HCT116 (cell line): Measurements from ENCODE around the gene HPCAL1.
A peak's percentile ranks its signal among the peaks of the same experiment; 100 is the strongest.

Source experiments
- CEBPB ChIP-seq: IDR thresholded peaks from 2 replicates; pipeline ENCODE4 v1.6.1; 2012; ENCODE audit warnings: low read depth
- CTCF ChIP-seq, 3 experiments: fragments of 200-600 bp in 1 of 3; sonication (generic) in 1 of 3; IDR thresholded peaks in 2 of 3; conservative IDR thresholded peaks in 1 of 3; 2 replicates each; pipeline ENCODE4 v1.5.1; 2012 to 2017; ENCODE audit warnings: low read depth in 2 of 3, low read length in 2 of 3, antibody characterized with exemption in 1 of 3, borderline replicate concordance in 1 of 3, control low read depth in 1 of 3, mild to moderate bottlenecking in 1 of 3, mixed read lengths in 1 of 3, mixed run types in 1 of 3, moderate library complexity in 1 of 3; ENCODE audit not compliant: insufficient read depth in 1 of 3
- EGR1 ChIP-seq: IDR thresholded peaks from 2 replicates; pipeline ENCODE4 v1.6.1; 2012; ENCODE audit warnings: low read depth
- EZH2 ChIP-seq: fragments of 200-600 bp; sonication (generic); IDR thresholded peaks from 2 replicates; pipeline ENCODE4 v1.6.1; 2017; ENCODE audit warnings: antibody characterized with exemption, mixed run types
- EZH2phosphoT487 ChIP-seq: fragments of 200-600 bp; IDR thresholded peaks from 2 replicates; pipeline ENCODE4 v1.6.1; 2018; ENCODE audit warnings: antibody characterized with exemption, borderline replicate concordance
- FOSL1 ChIP-seq: IDR thresholded peaks from 2 replicates; pipeline ENCODE4 v1.6.1; 2012; ENCODE audit warnings: low read depth
- JUND ChIP-seq: IDR thresholded peaks from 2 replicates; pipeline ENCODE4 v1.6.1; 2012
- MAX ChIP-seq: IDR thresholded peaks from 2 replicates; pipeline ENCODE4 v1.6.1; 2012
- POLR2A ChIP-seq: IDR thresholded peaks from 2 replicates; pipeline ENCODE4 v1.7.0; 2011; ENCODE audit warnings: borderline replicate concordance; ENCODE audit not compliant: insufficient read depth, insufficient read length; ENCODE audit errors: extremely low read depth
- POLR2AphosphoS5 ChIP-seq: IDR thresholded peaks from 2 replicates; pipeline ENCODE4 v1.6.1; 2011; ENCODE audit warnings: mild to moderate bottlenecking, low read depth, low read length, moderate library complexity
- SP1 ChIP-seq: IDR thresholded peaks from 2 replicates; pipeline ENCODE4 v1.6.1; 2012; ENCODE audit warnings: low read depth
- YY1 ChIP-seq: IDR thresholded peaks from 2 replicates; pipeline ENCODE4 v1.6.1; 2011; ENCODE audit warnings: low read length, low read depth, moderate library complexity, mild to moderate bottlenecking; ENCODE audit not compliant: insufficient replicate concordance; ENCODE audit errors: extremely low read depth
- ZFX ChIP-seq: fragments of 450-650 bp; IDR thresholded peaks from 2 replicates; pipeline ENCODE4 v1.6.1; 2017
- TF ChIP-seq, protein P1 (sequence below): IDR thresholded peaks from 2 replicates; pipeline ENCODE4 v1.6.1; 2011; ENCODE audit warnings: mild to moderate bottlenecking, low read length, moderate library complexity; ENCODE audit not compliant: insufficient replicate concordance; ENCODE audit errors: extremely low read depth

- TF ChIP-seq CTCF (IDR thresholded peaks at IDR 0.05 in 2 of 3, conservative IDR thresholded peaks at IDR 0.05 in 1 of 3; ENCODE audit: borderline replicate concordance in 1 of 3, insufficient read depth in 1 of 3, low read depth in 2 of 3, low read length in 2 of 3) (no peak), EGR1 (no peak), EZH2phosphoT487 (no peak), EZH2 (no peak), POLR2A (no peak), ZFX (no peak), YY1 (no peak), FOSL1 (no peak), SP1 (no peak), CEBPB (no peak), POLR2AphosphoS5 (0 out of 2 replicates have a peak, but pooled peaks have one; percentile 22), MAX (no peak), JUND (no peak)
- TF ChIP-seq, protein P1, sequence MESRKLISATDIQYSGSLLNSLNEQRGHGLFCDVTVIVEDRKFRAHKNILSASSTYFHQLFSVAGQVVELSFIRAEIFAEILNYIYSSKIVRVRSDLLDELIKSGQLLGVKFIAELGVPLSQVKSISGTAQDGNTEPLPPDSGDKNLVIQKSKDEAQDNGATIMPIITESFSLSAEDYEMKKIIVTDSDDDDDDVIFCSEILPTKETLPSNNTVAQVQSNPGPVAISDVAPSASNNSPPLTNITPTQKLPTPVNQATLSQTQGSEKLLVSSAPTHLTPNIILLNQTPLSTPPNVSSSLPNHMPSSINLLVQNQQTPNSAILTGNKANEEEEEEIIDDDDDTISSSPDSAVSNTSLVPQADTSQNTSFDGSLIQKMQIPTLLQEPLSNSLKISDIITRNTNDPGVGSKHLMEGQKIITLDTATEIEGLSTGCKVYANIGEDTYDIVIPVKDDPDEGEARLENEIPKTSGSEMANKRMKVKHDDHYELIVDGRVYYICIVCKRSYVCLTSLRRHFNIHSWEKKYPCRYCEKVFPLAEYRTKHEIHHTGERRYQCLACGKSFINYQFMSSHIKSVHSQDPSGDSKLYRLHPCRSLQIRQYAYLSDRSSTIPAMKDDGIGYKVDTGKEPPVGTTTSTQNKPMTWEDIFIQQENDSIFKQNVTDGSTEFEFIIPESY: no peak
These were observed 74.5 kb downstream of the HPCAL1 start for GRCh38 chr2:10377052-10377746.
